HepG2 (cell line): Measurements from ENCODE around the gene CALU. TPM values are rescaled to one million over a fixed set of nuclear protein-coding genes. Genes with fewer than 3 reads are reported as not detected.

Experiments
- ATAC-seq: fragments of 200-7000 bp; cut with Tn5 transposase; 3 replicates; pipeline ENCODE4 v1.9.1; 2020; ENCODE audit warnings: mild to moderate bottlenecking, moderate library complexity
- Bru-seq: library from RNA; stranded (reverse); fragments of 400-500 nt; gene quantifications from one replicate; lab custom pipeline; 2021; lab: Mats Ljungman, UMichigan
- BruChase-seq, 2 experiments: library from RNA; stranded (reverse); fragments of 400-500 nt; gene quantifications; one replicate each; lab custom pipeline; 2021; lab: Mats Ljungman, UMichigan
- BruUV-seq: library from RNA; stranded (reverse); fragments of 400-500 nt; replicated peaks from 2 replicates; lab custom pipeline; 2021; lab: Mats Ljungman, UMichigan
- CTCF ChIA-PET: fragments of 300-600 bp; formaldehyde crosslinking; extraction: SDS; loops from one replicate; lab custom pipeline; 2021; ENCODE audit warnings: low total read pairs, inconsistent platforms, low intra/inter-chr PET ratio; lab: Yijun Ruan, JAX
- POLR2A ChIA-PET: fragments of 350-600 bp; sonication (Branson Sonifier 250); formaldehyde crosslinking; loops from one replicate; lab custom pipeline; 2020; ENCODE audit warnings: antibody characterized with exemption, inconsistent platforms; lab: Yijun Ruan, JAX
- DNase-seq: peaks from one replicate; pipeline ENCODE4 v3.0.0-alpha.2; 2015; ENCODE audit warnings: low spot score
- FAIRE-seq: peaks from 3 replicates; lab custom pipeline; 2011; peaks lifted over from hg19 to GRCh38; lab: Jason Lieb, UNC
- H2AFZ ChIP-seq: one replicate; pipeline ENCODE4 v1.6.1; 2011; ENCODE audit warnings: low read length, inconsistent platforms
- H3K27ac ChIP-seq: fragments of 300-600 bp; 3 replicates; pipeline ENCODE4 v1.8.0; 2011; ENCODE audit warnings: mixed run types, mild to moderate bottlenecking, mixed read lengths, low read length, inconsistent platforms; ENCODE audit not compliant: insufficient read depth; ENCODE audit errors: extremely low read length
- H3K27me3 ChIP-seq, 2 experiments: fragments of 200-600 bp in 1 of 2; 2 replicates in 1 of 2; 3 replicates in 1 of 2; pipeline versions ENCODE4 v1.6.0 to v1.8.0; 2011; ENCODE audit warnings: low read length in 2 of 2, mild to moderate bottlenecking in 2 of 2, moderate library complexity in 2 of 2, inconsistent platforms in 1 of 2; ENCODE audit not compliant: insufficient read depth in 2 of 2, control insufficient read depth in 1 of 2
- H3K36me3 ChIP-seq, 2 experiments: fragments of 200-600 bp in 1 of 2; replicated peaks in 1 of 2; 2 replicates in 1 of 2; 3 replicates in 1 of 2; pipeline versions ENCODE4 v1.5.1 to v1.8.0; 2011; ENCODE audit warnings: low read length in 2 of 2, inconsistent platforms in 1 of 2; ENCODE audit not compliant: insufficient read depth in 2 of 2, control insufficient read depth in 1 of 2
- H3K4me1 ChIP-seq: 2 replicates; pipeline ENCODE4 v1.5.1; 2012; ENCODE audit warnings: low read length, inconsistent platforms; ENCODE audit not compliant: insufficient read depth
- H3K4me2 ChIP-seq: 2 replicates; pipeline ENCODE4 v1.6.0; 2011; ENCODE audit warnings: low read depth, low read length, inconsistent platforms
- H3K4me3 ChIP-seq, 3 experiments: fragments of 200-600 bp in 1 of 3; sonication (generic), shearing (Covaris generic) in 1 of 3; replicated peaks in 1 of 3; 2 replicates each; pipeline ENCODE4 v1.5.1; 2011 to 2016; ENCODE audit warnings: low read length in 3 of 3, inconsistent platforms in 2 of 3, low read depth in 2 of 3, mild to moderate bottlenecking in 2 of 3, control low read depth in 1 of 3, mixed read lengths in 1 of 3; ENCODE audit not compliant: insufficient read depth in 1 of 3
- H3K79me2 ChIP-seq: one replicate; pipeline ENCODE4 v1.6.1; 2011; ENCODE audit warnings: low read length, inconsistent platforms; ENCODE audit not compliant: insufficient read depth
- H3K9ac ChIP-seq: 2 replicates; pipeline ENCODE4 v1.6.0; 2011; ENCODE audit warnings: mild to moderate bottlenecking, low read depth, low read length, inconsistent platforms; ENCODE audit not compliant: insufficient read depth
- H3K9me3 ChIP-seq: 2 replicates; pipeline ENCODE4 v1.5.1; 2012; ENCODE audit warnings: mild to moderate bottlenecking, low read length
- H4K20me1 ChIP-seq: 2 replicates; pipeline ENCODE4 v1.6.0; 2011; ENCODE audit warnings: inconsistent platforms, mild to moderate bottlenecking, low read length, moderate library complexity; ENCODE audit not compliant: insufficient read depth
- CEBPB ChIP-seq: IDR thresholded peaks from 2 replicates; pipeline ENCODE4 v1.6.1; 2011; ENCODE audit warnings: low read depth, low read length, improper control_type of control experiment, borderline replicate concordance
- DPF2 ChIP-seq: sonication (generic); formaldehyde crosslinking; IDR thresholded peaks from 2 replicates; pipeline ENCODE4 v1.4.0; 2020; ENCODE audit warnings: mild to moderate bottlenecking, low read depth, missing genetic modification reagents, borderline replicate concordance
- KDM4B ChIP-seq: sonication (generic); formaldehyde crosslinking; IDR thresholded peaks from 2 replicates; pipeline ENCODE4 v1.4.0; 2020; ENCODE audit warnings: missing genetic modification reagents
- MIER3 ChIP-seq: IDR thresholded peaks from 2 replicates; pipeline ENCODE4 v1.6.1; 2016; ENCODE audit warnings: missing compliant biosample characterization, borderline replicate concordance
- PAF1 ChIP-seq: IDR thresholded peaks from 2 replicates; pipeline ENCODE4 v1.6.1; 2016; ENCODE audit warnings: missing genetic modification reagents, missing compliant biosample characterization
- SIN3A ChIP-seq: IDR thresholded peaks from 2 replicates; pipeline ENCODE4 v1.6.1; 2011; ENCODE audit warnings: low read depth, mild to moderate bottlenecking, control low read depth, low read length, borderline replicate concordance
- TFDP1 ChIP-seq: IDR thresholded peaks from 2 replicates; pipeline ENCODE4 v1.6.1; 2016; ENCODE audit warnings: missing compliant biosample characterization, missing genetic modification reagents, borderline replicate concordance
- THRA ChIP-seq: sonication (generic); formaldehyde crosslinking; IDR thresholded peaks from 2 replicates; pipeline ENCODE4 v1.4.0; 2020; ENCODE audit warnings: missing genetic modification reagents, borderline replicate concordance
- ZFP37 ChIP-seq: sonication (generic); formaldehyde crosslinking; IDR thresholded peaks from 2 replicates; pipeline ENCODE4 v1.4.0; 2020; ENCODE audit warnings: missing genetic modification reagents, borderline replicate concordance
- ZNF280B ChIP-seq: sonication (generic); formaldehyde crosslinking; IDR thresholded peaks from 2 replicates; pipeline ENCODE4 v1.5.0; 2020; ENCODE audit warnings: missing genetic modification reagents, mild to moderate bottlenecking, borderline replicate concordance
- ZNF432 ChIP-seq: sonication (generic); formaldehyde crosslinking; IDR thresholded peaks from 2 replicates; pipeline ENCODE4 v1.5.0; 2020; ENCODE audit warnings: missing genetic modification reagents, mild to moderate bottlenecking, borderline replicate concordance
- WGBS: methylation state at CpG from one replicate; pipeline ENCODE4 v1.1.6; 2017; ENCODE audit warnings: low lambda C conversion rate; 5-methylcytosine and 5-hydroxymethylcytosine counted together
- in situ Hi-C: cut with HindIII; loops from 2 replicates; pipeline ENCODE4 v1.10.0; 2017; ENCODE audit warnings: low pct_unique_long_range_greater_than_20kb; ENCODE audit not compliant: extremely low pct_ligation_motif_present
- intact Hi-C: fragments of 100-400 bp; cut with micrococcal nuclease; formaldehyde crosslinking; loops from one replicate; pipeline ENCODE4 v1.10.0; 2022; ENCODE audit not compliant: unreplicated experiment
- long read RNA-seq, 2 experiments: library from RNA in 1 of 2; library from polyadenylated mRNA in 1 of 2; stranded (forward) in 1 of 2; unstranded in 1 of 2; transcript quantifications; one replicate each; pipeline ENCODE4 v2.0.0, GENCODE V29; 2019 to 2022
- polyA minus RNA-seq, 3 experiments: library from RNA; depleted of rRNA, polyadenylated mRNA; stranded (reverse); fragments of >200 nt; gene quantifications; 2 replicates each; pipeline ENCODE4 v1.2.3, GENCODE V29; 2011; ENCODE audit warnings: low replicate concordance in 1 of 3
- polyA plus RNA-seq, 8 experiments: library from polyadenylated mRNA; depleted of rRNA in 3 of 8; stranded (reverse) in 7 of 8; unstranded in 1 of 8; fragments of >200 nt; fragmentation: Illumina TruSeq in 4 of 8; extraction: Trizol in 4 of 8; gene quantifications; 2 replicates each; pipeline versions ENCODE4 v1.2.1 to v1.2.3, GENCODE V29; 2011 to 2016; ENCODE audit warnings: low read depth in 4 of 8, missing spikeins in 1 of 8, mixed read lengths in 1 of 8; ENCODE audit not compliant: insufficient read depth in 1 of 8
- total RNA-seq, 5 experiments: library from RNA; depleted of rRNA; stranded (reverse); fragments of >200 nt; fragmentation: Illumina TruSeq; extraction: Trizol; gene quantifications; 2 replicates each; pipeline ENCODE4 v1.2.3, GENCODE V29; 2016; ENCODE audit warnings: low read depth in 1 of 5

CALU gene
- total RNA-seq (2016; rRNA removed; fragmentation: Illumina TruSeq; extraction: Trizol) (142 and 252 TPM in 2 replicates), polyA plus RNA-seq (2011; rRNA removed) (136 and 198 TPM in 2 replicates), polyA minus RNA-seq (2011; rRNA and poly(A)+ RNA removed; ENCODE audit: low replicate concordance) (58.1 and 85.7 TPM in 2 replicates), Bru-seq, nascent RNA (percentile 97 among the genes with signal in this experiment), BruChase-seq, experiment 1, labeled RNA remaining after a 6-hour chase (percentile 96 among the genes with signal in this experiment), BruChase-seq, experiment 2, labeled RNA remaining after a 2-hour chase (percentile 95 among the genes with signal in this experiment)
- 15.1 and 15.2 TPM in 2 replicates for total RNA-seq (2016; cell fraction: cytosol; rRNA removed; fragmentation: Illumina TruSeq; extraction: Trizol; ENCODE audit: low read depth)
- total RNA-seq (2016; cell fraction: insoluble cytoplasmic fraction; rRNA removed; fragmentation: Illumina TruSeq; extraction: Trizol): 133 and 260 TPM in 2 replicates
- total RNA-seq (2016; cell fraction: membrane; rRNA removed; fragmentation: Illumina TruSeq; extraction: Trizol): 44.5 and 53.3 TPM in 2 replicates
- 214 and 252 TPM in 2 replicates for total RNA-seq (2016; cell fraction: nucleus; rRNA removed; fragmentation: Illumina TruSeq; extraction: Trizol)
- 96.7 and 147 TPM in 2 replicates for polyA plus RNA-seq (2011; cell fraction: cytosol; rRNA removed)
- 33.4 and 42.7 TPM in 2 replicates for polyA plus RNA-seq (2011; cell fraction: nucleus; rRNA removed)
- polyA plus RNA-seq (2012): 236 and 237 TPM in 2 replicates
- 12.0 and 12.8 TPM in 2 replicates for polyA plus RNA-seq (2016; cell fraction: cytosol; fragmentation: Illumina TruSeq; extraction: Trizol; ENCODE audit: low read depth)
- polyA plus RNA-seq (2016; cell fraction: insoluble cytoplasmic fraction; fragmentation: Illumina TruSeq; extraction: Trizol; ENCODE audit: low read depth): 135 and 140 TPM in 2 replicates
- 30.9 and 36.3 TPM in 2 replicates for polyA plus RNA-seq (2016; cell fraction: membrane; fragmentation: Illumina TruSeq; extraction: Trizol; ENCODE audit: low read depth)
- polyA plus RNA-seq (2016; cell fraction: nucleus; fragmentation: Illumina TruSeq; extraction: Trizol; ENCODE audit: insufficient read depth, low read depth): 282 and 283 TPM in 2 replicates
- polyA minus RNA-seq (2011; cell fraction: cytosol; rRNA and poly(A)+ RNA removed): 156 and 168 TPM in 2 replicates
- polyA minus RNA-seq (2011; cell fraction: nucleus; rRNA and poly(A)+ RNA removed): 92.3 and 101 TPM in 2 replicates
- long read RNA-seq, experiment 1, full-length matches to known transcripts: 422 of 533 reads
- long read RNA-seq, experiment 1, partial matches to known transcripts: 39 of 533 reads
- long read RNA-seq, experiment 1, other reads (novel, unspliced or antisense): 72 of 533 reads
- long read RNA-seq, experiment 2, transcript CALU-202 (7 exons, 2,438 nt): minor isoform, 25 of 482 reads
- long read RNA-seq, experiment 2, transcript CALU-201 (7 exons, 3,357 nt): major isoform, 76 of 482 reads
- long read RNA-seq, experiment 2, partial matches to known transcripts: 363 of 482 reads
- long read RNA-seq, experiment 2, other reads (novel, unspliced or antisense): 17 of 482 reads

- Histone ChIP-seq H3K4me2 (peak within 1 kb of the TSS; percentile 88), H2AFZ (peak within 1 kb of the TSS; percentile 60), H3K27ac (peak within 1 kb of the TSS; percentile 93), H3K36me3 (peaks cover 0 to 6% of the 10 kb centered on the region in 2 experiments; a peak in 3 of 5 replicates), H3K79me2 (peaks cover 51% of the 10 kb centered on the region), H3K9ac (peak within 1 kb of the TSS; percentile 99), H3K4me3 (peak within 1 kb of the TSS; percentile 67 to 100 (median 99)), H4K20me1 (peaks cover 44% of the 10 kb centered on the region), H3K4me1 (peaks cover 48% of the 10 kb centered on the region), H3K9me3 (no peaks in the 10 kb centered on the region), H3K27me3 (peaks cover 0 to 8% of the 10 kb centered on the region in 2 experiments; a peak in 1 of 5 replicates)
- in situ Hi-C loops (no loop called here), intact Hi-C loops (no loop called here)
- FAIRE-seq: peak; percentile 40
- 4% methylated on average over 24 of the region's 74 CpGs for WGBS
- ChIA-PET CTCF (no interaction called here), POLR2A (interaction anchor here (0.9 to 2.0 kb wide), 8 partner anchors 8 to 124 kb away, joined by 3 to 5 read pairs (median 4); partner anchors contain the start of gene ATP6V1F)
- DNase-seq: peak; percentile 91
- peak; percentile 97 for ATAC-seq
- TSS peak; percentile 65 for BruUV-seq
- no peak for TF ChIP-seq DPF2 (CRISPR knock-in tag)
- TF ChIP-seq PAF1 (CRISPR knock-in tag): no peak
- TF ChIP-seq TFDP1 (CRISPR knock-in tag): peak; percentile 97
- TF ChIP-seq ZNF432 (CRISPR knock-in tag): no peak
- no peak; the same call in 1 of the 2 replicates for TF ChIP-seq ZNF280B (CRISPR knock-in tag)
- no peak; the same call in 1 of the 2 replicates for TF ChIP-seq ZFP37 (CRISPR knock-in tag)
- no peak for TF ChIP-seq KDM4B (CRISPR knock-in tag)
- TF ChIP-seq SIN3A: 0 out of 2 replicates have a peak, but pooled peaks have one; percentile 21
- TF ChIP-seq MIER3 (CRISPR knock-in tag): peak; percentile 31; the same call in 1 of the 2 replicates
- no peak for TF ChIP-seq CEBPB
- 0 out of 2 replicates have a peak, but pooled peaks have one; percentile 33 for TF ChIP-seq THRA (CRISPR knock-in tag)
These were observed at the start of gene CALU for GRCh38 chr7:128739048-128739962. CALU (plus strand) TSS chr7:128739359; CDS start chr7:128748584, 9,225 bp downstream.
